ENCODE measurements around the gene VASH1.

Gene VASH1

GRCh38 chr14:76717508-76718290, 43.6 kb upstream of the VASH1 start:
- Histone ChIP-seq H3K4me2 (ENCODE audit: low read length) (no peak overlapping the region), H3K9me2 (ENCODE audit: low read depth, low read length) (no peaks in the 10 kb centered on the region), H3K27me3 (ENCODE audit: insufficient read depth, low read length) (peaks cover 10% of the 10 kb centered on the region; the same call in 1 of the 2 replicates), H3K4me1 (ENCODE audit: insufficient read depth, low read length, severe bottlenecking) (no peaks in the 10 kb centered on the region), H4K20me1 (ENCODE audit: insufficient read depth, low read length) (no peaks in the 10 kb centered on the region), H3K9me3 (ENCODE audit: low read length) (no peaks in the 10 kb centered on the region), H2AFZ (ENCODE audit: low read length) (no peak overlapping the region), H3K36me3 (ENCODE audit: insufficient read depth, low read length) (no peaks in the 10 kb centered on the region), H3K27ac (ENCODE audit: low read depth, low read length, poor library complexity, severe bottlenecking) (no peak overlapping the region), H3K79me2 (ENCODE audit: insufficient read depth, low read length) (no peaks in the 10 kb centered on the region), H3K4me3 (ENCODE audit: low read depth, low read length, poor library complexity, severe bottlenecking) (no peak overlapping the region), H3K9ac (ENCODE audit: low read length) (no peak overlapping the region), H3F3A (ENCODE audit: insufficient read depth, low read length) (no peaks in the 10 kb centered on the region)
- TF ChIP-seq, protein P1, sequence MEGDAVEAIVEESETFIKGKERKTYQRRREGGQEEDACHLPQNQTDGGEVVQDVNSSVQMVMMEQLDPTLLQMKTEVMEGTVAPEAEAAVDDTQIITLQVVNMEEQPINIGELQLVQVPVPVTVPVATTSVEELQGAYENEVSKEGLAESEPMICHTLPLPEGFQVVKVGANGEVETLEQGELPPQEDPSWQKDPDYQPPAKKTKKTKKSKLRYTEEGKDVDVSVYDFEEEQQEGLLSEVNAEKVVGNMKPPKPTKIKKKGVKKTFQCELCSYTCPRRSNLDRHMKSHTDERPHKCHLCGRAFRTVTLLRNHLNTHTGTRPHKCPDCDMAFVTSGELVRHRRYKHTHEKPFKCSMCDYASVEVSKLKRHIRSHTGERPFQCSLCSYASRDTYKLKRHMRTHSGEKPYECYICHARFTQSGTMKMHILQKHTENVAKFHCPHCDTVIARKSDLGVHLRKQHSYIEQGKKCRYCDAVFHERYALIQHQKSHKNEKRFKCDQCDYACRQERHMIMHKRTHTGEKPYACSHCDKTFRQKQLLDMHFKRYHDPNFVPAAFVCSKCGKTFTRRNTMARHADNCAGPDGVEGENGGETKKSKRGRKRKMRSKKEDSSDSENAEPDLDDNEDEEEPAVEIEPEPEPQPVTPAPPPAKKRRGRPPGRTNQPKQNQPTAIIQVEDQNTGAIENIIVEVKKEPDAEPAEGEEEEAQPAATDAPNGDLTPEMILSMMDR (IDR thresholded peaks at IDR 0.05; ENCODE audit: low read length), result no peak
- TF ChIP-seq EZH2 (IDR thresholded peaks at IDR 0.05; ENCODE audit: borderline replicate concordance, low read length), result no peak

DNA sequence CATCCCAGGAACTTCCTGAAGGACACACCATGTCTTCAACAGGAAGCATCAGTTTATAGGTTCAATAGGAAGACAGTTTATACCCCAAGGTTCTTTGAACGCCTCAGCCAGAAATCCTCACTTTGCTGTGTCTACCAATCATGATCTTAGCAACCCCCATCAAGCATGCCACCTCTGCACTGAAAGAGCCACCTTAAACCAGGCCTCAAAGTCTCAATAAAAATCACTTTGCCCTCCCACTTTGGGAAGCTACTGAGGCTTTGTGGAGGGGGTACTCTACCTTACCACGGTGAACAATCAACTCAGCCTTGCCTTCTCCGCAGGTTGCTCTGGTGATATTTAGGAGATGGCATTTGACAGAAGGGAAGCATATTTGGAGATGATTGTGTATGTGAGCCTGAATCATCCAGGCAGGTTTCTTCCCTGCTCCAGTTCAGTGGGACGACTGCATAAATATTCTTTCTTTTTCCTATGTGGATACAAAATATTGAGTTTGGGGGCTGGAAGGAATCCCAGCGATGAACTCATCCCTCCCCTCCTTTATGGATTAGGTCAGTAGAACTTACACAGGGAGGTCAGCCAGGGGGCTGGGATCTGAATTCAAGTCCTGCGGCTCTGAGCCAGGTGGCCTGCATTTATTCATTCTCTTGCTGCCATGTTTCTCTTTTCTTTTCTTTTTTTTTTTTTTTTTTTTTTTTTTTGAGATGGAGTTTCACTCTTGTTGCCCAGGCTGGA, 42.8 kb upstream of the VASH1 start:
- H3F3A ChIP-seq (ENCODE audit: insufficient read depth, low read length), result no peaks in the 10 kb centered on the region
- no peak overlapping the region for H3K4me3 ChIP-seq (ENCODE audit: low read depth, low read length, poor library complexity, severe bottlenecking)
- H3K9me3 ChIP-seq (ENCODE audit: low read length), result no peaks in the 10 kb centered on the region
- H3K79me2 ChIP-seq (ENCODE audit: insufficient read depth, low read length), result no peaks in the 10 kb centered on the region
- H4K20me1 ChIP-seq (ENCODE audit: insufficient read depth, low read length), result no peaks in the 10 kb centered on the region
- H3K27me3 ChIP-seq (ENCODE audit: insufficient read depth, low read length), result peaks cover 10% of the 10 kb centered on the region; the same call in 1 of the 2 replicates
- H3K27ac ChIP-seq (ENCODE audit: low read depth, low read length, poor library complexity, severe bottlenecking), result no peak overlapping the region
- no peak overlapping the region for H3K4me2 ChIP-seq (ENCODE audit: low read length)
- no peaks in the 10 kb centered on the region for H3K36me3 ChIP-seq (ENCODE audit: insufficient read depth, low read length)
- H3K4me1 ChIP-seq (ENCODE audit: insufficient read depth, low read length, severe bottlenecking), result no peaks in the 10 kb centered on the region
- H2AFZ ChIP-seq (ENCODE audit: low read length), result no peak overlapping the region
- TF ChIP-seq EZH2 (IDR thresholded peaks at IDR 0.05; ENCODE audit: borderline replicate concordance, low read length), result no peak
- TF ChIP-seq, protein P1 (IDR thresholded peaks at IDR 0.05; ENCODE audit: low read length), result no peak
- no peaks in the 10 kb centered on the region for H3K9me2 ChIP-seq (ENCODE audit: low read depth, low read length)
- no peak overlapping the region for H3K9ac ChIP-seq (ENCODE audit: low read length)

DNA sequence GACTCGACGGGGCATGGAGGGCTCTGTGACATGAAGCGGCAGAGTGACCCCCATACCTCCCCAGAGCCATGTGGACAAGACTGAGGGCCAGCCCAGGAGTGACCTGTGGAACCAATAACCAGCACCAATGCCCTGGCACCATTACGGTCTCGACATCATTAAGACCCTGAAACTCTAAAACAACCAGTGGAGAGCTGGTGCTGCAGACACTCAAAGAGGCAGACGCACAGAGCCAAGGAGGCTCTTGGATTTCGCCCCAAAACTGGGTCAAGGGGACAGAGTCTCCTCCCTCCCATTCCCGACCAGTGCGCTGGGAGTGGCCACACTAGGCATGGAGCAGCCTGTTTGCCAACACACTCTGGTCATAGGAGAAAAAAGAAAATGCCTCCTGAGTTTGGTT, 41.6 kb upstream of the VASH1 start:
- Histone ChIP-seq H3K4me1 (ENCODE audit: insufficient read depth, low read length, severe bottlenecking) (no peaks in the 10 kb centered on the region), H3K9me2 (ENCODE audit: low read depth, low read length) (no peaks in the 10 kb centered on the region), H3K4me3 (ENCODE audit: low read depth, low read length, poor library complexity, severe bottlenecking) (no peak overlapping the region), H4K20me1 (ENCODE audit: insufficient read depth, low read length) (no peaks in the 10 kb centered on the region), H3K9ac (ENCODE audit: low read length) (no peak overlapping the region), H3K79me2 (ENCODE audit: insufficient read depth, low read length) (no peaks in the 10 kb centered on the region), H3K27ac (ENCODE audit: low read depth, low read length, poor library complexity, severe bottlenecking) (no peak overlapping the region), H3K4me2 (ENCODE audit: low read length) (no peak overlapping the region), H3K9me3 (ENCODE audit: low read length) (no peaks in the 10 kb centered on the region), H2AFZ (ENCODE audit: low read length) (no peak overlapping the region), H3K27me3 (ENCODE audit: insufficient read depth, low read length) (peaks cover 10% of the 10 kb centered on the region; the same call in 1 of the 2 replicates), H3K36me3 (ENCODE audit: insufficient read depth, low read length) (no peaks in the 10 kb centered on the region), H3F3A (ENCODE audit: insufficient read depth, low read length) (no peaks in the 10 kb centered on the region)
- no peak for TF ChIP-seq EZH2 (IDR thresholded peaks at IDR 0.05; ENCODE audit: borderline replicate concordance, low read length)
- TF ChIP-seq, protein P1 (IDR thresholded peaks at IDR 0.05; ENCODE audit: low read length), result no peak
